IPS-18a (cell line): Measurements from ENCODE around the gene AFMID.

ENCODE experiments used
- H3K27ac ChIP-seq: one replicate; pipeline ENCODE4 v1.5.1; 2013; ENCODE audit warnings: low read length
- H3K27me3 ChIP-seq: one replicate; pipeline ENCODE4 v1.6.1; 2013; ENCODE audit warnings: mild to moderate bottlenecking, low read length; ENCODE audit not compliant: control insufficient read depth, insufficient read depth
- H3K36me3 ChIP-seq: one replicate; pipeline ENCODE4 v1.6.1; 2013; ENCODE audit warnings: low read depth, low read length; ENCODE audit not compliant: control insufficient read depth
- H3K4me1 ChIP-seq: one replicate; pipeline ENCODE4 v1.6.1; 2013; ENCODE audit warnings: low read depth, low read length; ENCODE audit not compliant: control insufficient read depth
- H3K4me3 ChIP-seq: one replicate; pipeline ENCODE4 v1.5.1; 2013; ENCODE audit warnings: low read length
- H3K9ac ChIP-seq: one replicate; pipeline ENCODE4 v1.6.1; 2013; ENCODE audit warnings: mild to moderate bottlenecking, low read length, moderate library complexity
- H3K9me3 ChIP-seq: one replicate; pipeline ENCODE4 v1.6.1; 2013; ENCODE audit warnings: low read depth, low read length; ENCODE audit not compliant: control insufficient read depth

The AFMID gene

DNA sequence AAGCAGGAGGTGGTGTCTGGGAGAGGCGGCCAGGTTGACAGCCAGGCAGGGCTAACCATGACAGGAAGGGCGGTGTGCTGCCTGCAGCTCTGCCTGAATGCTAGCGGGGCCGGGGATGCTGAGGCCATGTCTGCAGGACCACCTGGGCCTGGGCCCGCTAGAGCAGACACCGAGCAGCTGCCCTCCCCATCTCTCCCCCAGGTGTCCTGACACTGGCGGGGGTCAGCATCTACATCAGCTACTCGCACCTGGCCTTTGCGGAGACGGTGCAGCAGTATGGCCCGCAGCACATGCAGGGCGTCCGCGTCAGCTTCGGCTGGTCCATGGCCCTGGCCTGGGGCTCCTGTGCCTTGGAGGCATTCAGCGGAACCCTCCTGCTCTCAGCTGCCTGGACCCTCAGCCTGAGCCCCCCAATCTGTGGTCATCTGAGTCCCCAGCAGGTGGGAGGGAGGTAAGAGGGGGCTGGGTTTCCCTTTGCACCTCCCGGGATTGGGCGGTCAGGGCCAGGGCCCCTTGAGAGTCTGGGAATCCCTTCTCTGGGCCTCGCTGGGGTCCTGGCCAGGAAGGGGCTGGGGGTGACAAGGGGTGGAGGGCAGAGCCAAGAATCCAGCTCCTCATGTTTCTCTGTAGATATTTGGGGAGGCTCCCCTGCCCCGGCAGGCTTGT is 51.8 kb downstream of the AFMID start:
- H3K4me3 ChIP-seq = no peak overlapping the region
- H3K4me1 ChIP-seq = no peaks in the 10 kb centered on the region
- H3K36me3 ChIP-seq = no peaks in the 10 kb centered on the region
- no peak overlapping the region for H3K9ac ChIP-seq
- no peak overlapping the region for H3K27ac ChIP-seq
- H3K27me3 ChIP-seq = no peaks in the 10 kb centered on the region
- no peaks in the 10 kb centered on the region for H3K9me3 ChIP-seq

DNA sequence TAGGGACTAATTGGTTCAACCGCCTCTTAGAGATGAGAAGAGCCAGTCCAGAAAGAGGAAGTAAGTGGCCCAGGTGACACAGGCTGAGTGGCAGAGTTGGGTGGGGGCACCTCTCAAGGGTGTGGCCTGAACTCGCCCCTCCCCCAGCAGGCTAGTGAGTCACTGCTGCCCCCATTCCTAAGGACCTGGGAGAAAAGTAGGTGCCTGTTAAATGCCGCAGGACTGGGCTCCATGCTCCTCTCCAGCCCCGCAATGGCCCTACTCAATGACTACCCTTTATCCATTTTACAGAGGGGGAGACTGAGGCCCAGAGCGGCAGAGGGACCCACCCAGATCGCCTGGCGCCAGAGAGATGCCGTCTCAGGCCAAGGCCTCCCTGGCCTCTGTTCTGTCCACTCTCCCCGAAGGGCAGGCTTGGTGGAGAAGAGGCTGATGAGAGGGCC is 52.3 kb downstream of the AFMID start:
- Histone ChIP-seq H3K9me3 (no peaks in the 10 kb centered on the region), H3K4me3 (no peak overlapping the region), H3K36me3 (no peaks in the 10 kb centered on the region), H3K27ac (no peak overlapping the region), H3K27me3 (no peaks in the 10 kb centered on the region), H3K4me1 (no peaks in the 10 kb centered on the region), H3K9ac (no peak overlapping the region)

DNA sequence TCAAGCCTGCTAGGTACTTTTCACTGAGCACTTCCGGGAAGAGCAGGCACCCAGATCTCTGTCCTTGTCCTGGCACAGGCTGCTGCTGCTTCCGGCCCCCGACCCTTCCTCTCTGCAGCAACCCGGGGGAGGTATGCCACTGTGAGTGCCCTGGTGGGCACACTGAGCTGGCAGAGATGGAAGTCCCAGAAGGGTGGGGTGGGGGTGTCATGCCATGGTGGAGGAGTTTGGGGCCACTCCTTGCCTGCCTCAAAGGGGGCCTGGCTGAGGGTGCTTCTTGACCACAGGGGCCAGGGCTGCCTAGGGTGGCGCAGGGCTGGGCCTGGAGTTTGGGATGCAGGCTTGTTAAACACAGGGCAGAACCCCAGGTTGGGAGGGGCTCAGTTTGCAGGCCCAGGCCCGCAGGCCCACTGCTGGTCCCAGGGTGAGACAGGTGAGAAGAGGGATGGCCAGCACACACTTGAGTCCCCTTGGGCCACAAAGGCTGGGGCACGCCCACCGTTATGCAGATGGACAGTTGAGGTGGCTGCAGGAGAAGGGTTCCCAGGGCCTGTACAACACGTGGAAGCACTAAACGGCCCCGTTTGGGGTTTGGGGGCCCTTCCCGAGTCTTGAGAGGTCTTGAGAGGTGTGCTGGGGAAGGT is 53.0 kb downstream of the AFMID start:
- Histone ChIP-seq H3K4me3 (no peak overlapping the region), H3K4me1 (no peaks in the 10 kb centered on the region), H3K9me3 (no peaks in the 10 kb centered on the region), H3K9ac (no peak overlapping the region), H3K36me3 (no peaks in the 10 kb centered on the region), H3K27me3 (no peaks in the 10 kb centered on the region), H3K27ac (no peak overlapping the region)

DNA sequence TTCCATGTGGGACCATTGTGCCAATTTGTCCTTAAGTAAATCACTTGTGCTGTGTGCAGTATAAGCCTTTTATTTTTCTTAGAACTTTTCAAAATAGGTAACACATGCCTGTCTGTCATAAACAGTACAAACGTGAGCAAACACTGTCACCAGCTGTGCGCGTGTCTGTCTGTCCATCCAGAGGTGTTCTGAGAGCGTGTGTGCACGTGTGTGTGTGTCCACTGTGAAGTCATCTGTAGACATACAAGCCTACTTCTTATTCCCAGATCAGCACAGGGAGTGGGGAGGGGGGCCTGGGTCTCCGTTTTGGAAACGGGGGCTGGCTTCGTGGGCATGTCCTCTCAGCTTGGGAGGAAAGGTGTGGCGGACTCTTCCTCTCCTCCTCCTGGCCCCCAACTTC is 53.7 kb downstream of the AFMID start:
- Histone ChIP-seq H3K4me3 (no peak overlapping the region), H3K36me3 (no peaks in the 10 kb centered on the region), H3K9me3 (no peaks in the 10 kb centered on the region), H3K9ac (no peak overlapping the region), H3K27me3 (no peaks in the 10 kb centered on the region), H3K27ac (no peak overlapping the region), H3K4me1 (no peaks in the 10 kb centered on the region)

DNA sequence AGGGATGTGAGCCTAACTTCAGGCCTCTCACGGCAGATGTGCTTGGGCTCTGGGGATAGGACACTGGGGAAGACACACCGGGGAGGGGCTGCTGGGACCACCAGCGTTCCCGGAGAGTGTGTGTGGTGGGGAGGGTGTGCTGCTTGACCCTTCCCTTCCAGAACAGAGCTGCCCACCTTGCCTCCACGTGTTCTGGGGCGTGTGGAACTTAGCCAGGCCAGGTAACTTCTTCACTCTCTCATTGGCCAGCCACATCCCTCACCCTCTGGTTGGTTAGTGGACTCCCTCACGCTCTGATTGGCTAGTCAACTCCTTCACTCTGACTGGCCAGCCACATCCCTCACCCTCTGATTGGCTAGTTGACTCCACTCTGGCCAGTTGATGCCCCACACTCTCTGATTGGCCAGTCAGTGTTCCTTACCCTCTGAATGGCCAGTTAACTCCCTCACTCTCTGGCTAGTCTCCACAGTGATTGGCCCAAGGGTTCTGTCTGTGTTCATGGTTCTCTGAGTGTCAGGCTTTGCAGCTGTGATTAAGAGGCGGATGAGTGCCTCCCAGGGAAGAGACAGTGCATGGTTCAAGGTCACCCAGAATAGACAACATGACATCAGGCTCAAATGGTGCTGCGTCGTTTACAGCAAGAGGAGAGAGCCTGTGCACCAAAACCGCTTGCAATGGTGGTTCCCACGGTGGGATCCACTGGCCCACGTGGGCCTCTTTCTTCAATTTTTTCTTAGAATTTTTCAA is 54.3 kb downstream of the AFMID start:
- no peak overlapping the region for H3K4me3 ChIP-seq
- no peak overlapping the region for H3K27ac ChIP-seq
- H3K27me3 ChIP-seq = no peaks in the 10 kb centered on the region
- no peaks in the 10 kb centered on the region for H3K36me3 ChIP-seq
- no peaks in the 10 kb centered on the region for H3K9me3 ChIP-seq
- no peaks in the 10 kb centered on the region for H3K4me1 ChIP-seq
- H3K9ac ChIP-seq = no peak overlapping the region

DNA sequence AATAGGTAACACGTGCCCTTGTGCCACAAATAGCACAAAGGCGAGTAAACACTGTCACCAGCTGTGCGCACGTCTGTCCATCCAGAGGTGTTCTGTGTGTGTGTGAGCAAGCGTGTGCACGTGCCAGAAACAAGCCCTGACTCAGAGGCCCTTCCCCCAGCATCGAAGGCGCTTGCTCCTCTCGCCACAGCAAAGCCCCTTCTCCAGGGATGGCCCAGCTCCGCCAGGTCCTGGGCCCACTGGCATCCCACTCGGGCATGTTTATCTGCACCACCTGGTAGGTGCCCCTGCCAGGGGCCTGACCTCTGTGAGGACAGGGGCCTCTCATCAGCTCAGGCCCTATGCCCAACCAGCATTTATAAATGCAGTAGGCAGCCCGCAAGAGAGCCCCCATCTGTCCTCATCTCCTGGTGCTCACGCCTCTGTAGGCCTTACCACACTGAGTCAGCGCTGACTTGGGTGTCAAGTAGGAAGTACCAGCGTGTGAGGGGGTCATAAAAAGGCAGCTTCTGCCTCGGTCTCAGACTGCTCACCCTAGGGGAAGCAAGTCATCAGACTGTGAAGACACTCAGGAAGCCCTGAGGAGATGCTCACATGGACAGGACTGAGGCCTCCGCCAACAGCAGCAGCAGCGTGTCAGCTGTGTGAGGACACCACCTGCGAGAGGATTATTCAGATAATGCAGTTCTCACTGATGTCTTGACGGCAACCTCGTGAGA is 55.0 kb downstream of the AFMID start:
- H3K9me3 ChIP-seq = no peaks in the 10 kb centered on the region
- H3K27ac ChIP-seq = no peak overlapping the region
- no peaks in the 10 kb centered on the region for H3K4me1 ChIP-seq
- no peaks in the 10 kb centered on the region for H3K36me3 ChIP-seq
- H3K27me3 ChIP-seq = no peaks in the 10 kb centered on the region
- no peak overlapping the region for H3K9ac ChIP-seq
- no peak overlapping the region for H3K4me3 ChIP-seq

DNA sequence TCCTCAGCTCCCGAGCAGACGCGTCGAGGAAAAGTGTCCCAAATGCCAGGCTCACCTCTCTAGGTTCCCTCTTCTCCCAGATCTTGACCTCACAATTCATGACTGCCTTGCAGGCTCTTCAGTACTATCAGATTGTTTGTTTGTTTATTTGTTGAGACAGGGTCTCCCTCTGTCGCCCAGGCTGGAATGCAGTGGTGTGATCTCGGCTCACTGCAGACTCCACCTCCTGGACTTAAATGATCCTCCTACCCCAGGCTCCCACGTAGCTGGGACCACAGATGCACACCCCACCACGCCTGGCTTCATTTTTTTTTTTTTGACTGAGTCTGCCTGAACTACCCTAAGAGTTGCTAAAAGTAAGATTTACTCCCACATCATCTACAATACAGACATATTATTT is 60.1 kb downstream of the AFMID start:
- no peaks in the 10 kb centered on the region for H3K27me3 ChIP-seq
- no peaks in the 10 kb centered on the region for H3K9me3 ChIP-seq
- no peak overlapping the region for H3K4me3 ChIP-seq
- peaks cover 4% of the 10 kb centered on the region for H3K4me1 ChIP-seq
- H3K27ac ChIP-seq = no peak overlapping the region
- H3K36me3 ChIP-seq = no peaks in the 10 kb centered on the region
- no peak overlapping the region for H3K9ac ChIP-seq

DNA sequence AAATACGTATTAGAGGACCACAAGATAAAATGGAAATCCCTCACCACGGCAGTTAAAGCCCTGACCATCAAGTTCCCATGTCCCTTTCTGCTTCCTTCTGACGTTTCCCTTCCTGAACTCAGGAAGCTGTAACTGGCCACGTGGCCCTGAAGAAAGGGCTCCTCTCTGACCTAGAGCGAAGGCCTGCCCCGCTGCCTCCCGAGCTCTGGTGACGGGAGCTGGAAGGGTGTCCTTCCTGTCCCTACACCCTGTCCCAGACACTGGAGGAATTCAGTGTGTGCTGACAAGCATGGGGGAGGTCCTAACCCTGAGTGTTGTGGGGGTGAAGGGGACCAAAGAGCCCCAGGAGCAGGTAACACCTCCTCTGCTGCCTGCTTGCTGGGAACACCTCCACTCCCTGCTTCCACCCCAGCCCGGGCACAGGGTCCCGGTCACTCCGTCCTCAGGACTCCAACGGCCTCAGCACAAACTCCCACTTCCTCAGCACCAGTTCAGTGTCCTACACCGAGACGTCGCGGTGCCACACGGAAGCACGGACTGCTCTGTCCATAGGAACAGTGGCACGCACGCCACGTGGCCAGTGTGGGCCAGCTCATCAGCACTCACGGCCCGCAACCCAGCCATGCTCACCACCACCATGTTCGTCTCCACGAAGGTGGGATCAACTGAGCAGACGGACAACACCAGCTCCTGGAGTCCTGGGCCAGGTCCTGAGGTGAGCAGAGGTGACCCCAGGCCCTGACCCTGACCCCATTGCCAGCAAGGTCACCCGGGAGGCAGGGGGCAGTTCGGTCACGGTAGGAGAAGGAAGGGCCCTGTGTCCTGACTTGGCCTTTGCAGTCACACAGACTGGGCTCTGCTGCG is 61.1 kb downstream of the AFMID start:
- Histone ChIP-seq H3K9me3 (no peaks in the 10 kb centered on the region), H3K27ac (no peak overlapping the region), H3K4me3 (no peak overlapping the region), H3K4me1 (peaks cover 7% of the 10 kb centered on the region), H3K36me3 (no peaks in the 10 kb centered on the region), H3K27me3 (no peaks in the 10 kb centered on the region), H3K9ac (no peak overlapping the region)

DNA sequence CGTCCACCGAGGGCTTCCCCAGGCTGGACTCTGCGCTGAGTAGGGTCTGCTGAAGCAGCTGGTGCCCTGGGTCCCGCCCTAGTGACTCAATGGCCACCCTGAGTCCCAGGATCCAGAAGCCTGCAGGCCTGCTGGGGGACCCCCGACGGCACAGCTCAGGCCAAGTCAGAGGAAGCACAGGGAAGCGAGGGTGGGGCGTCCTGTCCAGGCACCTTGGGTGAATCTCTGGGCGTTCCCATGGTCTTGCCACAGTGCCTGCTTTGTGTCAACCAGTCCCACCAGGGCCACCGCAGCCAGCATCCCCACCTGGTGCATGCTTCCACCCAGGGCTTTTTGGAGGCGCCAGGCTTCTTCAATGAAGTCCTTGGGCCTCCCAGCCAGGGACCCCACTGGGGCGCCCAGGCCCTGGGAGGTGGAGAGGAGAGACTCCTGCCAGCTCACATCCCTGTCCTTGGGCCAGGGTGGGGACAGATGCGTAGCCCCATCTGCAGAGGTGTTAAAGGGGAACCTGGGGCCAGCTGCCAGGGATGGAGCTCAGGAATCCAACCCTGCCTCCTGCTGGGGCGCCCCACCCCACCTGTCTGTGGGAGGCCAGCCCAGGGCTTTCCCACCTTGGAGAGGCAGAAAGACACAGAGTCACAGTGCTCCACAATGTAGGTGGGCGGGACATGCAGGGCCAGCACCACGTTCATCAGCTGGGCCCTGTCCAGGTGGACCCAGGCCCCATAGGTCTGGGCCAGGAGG is 62.1 kb downstream of the AFMID start:
- H3K9ac ChIP-seq = no peak overlapping the region
- H3K4me1 ChIP-seq = peaks cover 8% of the 10 kb centered on the region
- H3K36me3 ChIP-seq = no peaks in the 10 kb centered on the region
- no peak overlapping the region for H3K4me3 ChIP-seq
- no peak overlapping the region for H3K27ac ChIP-seq
- H3K27me3 ChIP-seq = no peaks in the 10 kb centered on the region
- no peaks in the 10 kb centered on the region for H3K9me3 ChIP-seq
